Measurements from ENCODE around the gene RDH5.

RDH5 gene, protein sequence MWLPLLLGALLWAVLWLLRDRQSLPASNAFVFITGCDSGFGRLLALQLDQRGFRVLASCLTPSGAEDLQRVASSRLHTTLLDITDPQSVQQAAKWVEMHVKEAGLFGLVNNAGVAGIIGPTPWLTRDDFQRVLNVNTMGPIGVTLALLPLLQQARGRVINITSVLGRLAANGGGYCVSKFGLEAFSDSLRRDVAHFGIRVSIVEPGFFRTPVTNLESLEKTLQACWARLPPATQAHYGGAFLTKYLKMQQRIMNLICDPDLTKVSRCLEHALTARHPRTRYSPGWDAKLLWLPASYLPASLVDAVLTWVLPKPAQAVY

DNA sequence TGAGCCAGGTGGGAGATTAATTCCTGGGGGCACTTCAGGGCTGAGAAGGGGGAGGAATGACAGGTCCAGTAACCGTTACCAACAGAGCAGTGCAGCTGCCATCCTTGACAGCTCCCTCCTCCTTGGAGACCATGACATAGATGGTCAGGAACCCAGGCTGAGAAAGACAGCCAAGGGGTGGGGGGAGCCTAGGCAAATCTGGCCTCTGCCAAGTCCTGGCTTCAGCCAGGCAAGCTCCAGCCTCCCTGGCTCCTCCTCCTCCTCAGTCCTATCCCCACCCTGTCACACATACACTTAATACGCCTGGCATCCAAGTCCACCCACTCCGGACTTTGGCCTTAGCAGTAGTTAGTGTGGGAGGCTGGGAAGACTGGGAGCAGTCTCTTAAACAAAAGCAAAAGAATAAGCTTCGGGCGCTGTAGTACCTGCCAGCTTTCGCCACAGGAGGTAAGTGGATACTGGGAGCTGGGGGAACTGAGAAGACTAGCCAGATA, at the start of gene RDH5:
Gene RDH5 (plus strand): TSS at position 323 of the 494 bp plus-strand sequence. CDS start 792 bp downstream, outside the sequence.
- DNase-seq (ENCODE audit: low spot score) = no peak
- FAIRE-seq = no peak

DNA sequence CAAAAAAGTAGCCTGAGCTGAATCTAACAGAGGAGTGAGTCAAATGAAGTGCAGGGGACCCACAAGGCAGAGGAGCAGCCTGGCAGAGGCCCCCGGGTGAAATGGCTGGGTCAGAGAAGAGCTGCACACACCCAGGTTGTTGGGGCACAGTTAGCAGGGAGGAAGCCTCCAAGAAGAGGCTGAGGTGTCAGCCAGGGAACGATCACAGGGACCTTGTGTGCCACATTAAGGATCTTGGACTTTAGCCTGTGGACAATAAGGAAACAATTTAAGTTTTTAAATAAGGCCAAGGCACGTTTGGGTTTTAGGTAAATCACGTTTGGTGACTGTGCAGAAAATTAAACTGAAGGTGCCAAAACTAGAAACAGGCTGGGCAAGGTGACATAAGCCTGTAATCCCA, 48.4 kb upstream of the RDH5 start:
- no peak for FAIRE-seq
- DNase-seq (ENCODE audit: low spot score) = no peak

DNA sequence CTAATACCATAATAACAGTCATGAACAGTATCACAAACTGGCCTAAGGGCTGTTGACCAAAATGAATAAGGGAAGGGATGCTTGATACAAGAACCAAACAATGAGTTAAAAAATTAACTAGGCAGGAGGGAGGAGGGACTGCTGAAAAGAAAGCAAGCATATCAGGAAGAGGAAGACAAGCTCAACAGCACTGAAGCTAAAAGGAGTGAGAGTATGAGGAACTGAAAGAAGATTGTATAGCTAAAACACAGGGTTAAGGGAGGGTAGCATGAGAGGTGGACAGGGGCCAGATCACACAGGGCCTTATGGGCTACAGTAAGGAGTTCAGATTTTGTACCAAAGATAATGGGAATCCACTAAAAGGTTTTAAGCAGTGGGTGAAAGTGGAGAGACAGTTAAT, 46.6 kb upstream of the RDH5 start:
- FAIRE-seq (no peak), DNase-seq (ENCODE audit: low spot score) (no peak)

DNA sequence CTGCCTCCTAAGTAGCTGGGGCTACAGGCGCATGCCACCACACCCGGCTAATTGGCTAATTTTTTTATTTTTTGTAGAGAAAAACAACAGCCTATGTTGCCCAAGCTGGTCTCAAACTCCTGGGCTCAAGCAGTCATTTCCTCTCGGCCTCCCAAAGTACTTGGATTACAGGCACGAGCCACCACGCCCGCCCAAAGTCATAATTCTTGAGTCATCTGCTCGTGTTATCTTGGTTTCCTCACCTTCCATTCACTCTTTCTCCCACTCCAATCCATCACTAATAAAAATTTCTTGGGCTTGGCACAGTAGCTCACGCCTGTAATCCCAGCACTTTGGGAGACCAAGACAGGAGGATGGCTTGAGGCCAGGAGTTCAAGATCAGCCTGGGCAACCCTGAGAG, 44.5 kb upstream of the RDH5 start:
- no peak for DNase-seq (ENCODE audit: low spot score)
- no peak for FAIRE-seq

DNA sequence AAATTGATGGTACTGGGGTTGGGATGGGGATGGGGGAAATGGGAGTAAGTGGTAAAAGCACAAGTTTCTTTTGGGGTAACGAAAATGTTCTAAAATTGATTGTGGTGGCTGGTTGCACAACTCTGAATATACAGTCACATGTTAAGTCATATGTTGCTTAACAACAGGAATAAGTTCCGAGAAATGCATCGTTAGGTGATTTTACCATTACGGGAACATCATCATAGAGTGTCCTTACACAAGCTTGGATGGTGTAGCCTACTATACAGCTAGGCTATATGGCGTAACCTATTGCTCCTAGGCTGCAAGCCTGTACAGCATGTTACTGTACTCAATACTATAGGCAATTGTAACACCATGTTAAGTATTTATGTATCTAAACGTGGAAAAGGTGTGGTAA, 43.5 kb upstream of the RDH5 start:
- DNase-seq (ENCODE audit: low spot score) = no peak
- no peak for FAIRE-seq

DNA sequence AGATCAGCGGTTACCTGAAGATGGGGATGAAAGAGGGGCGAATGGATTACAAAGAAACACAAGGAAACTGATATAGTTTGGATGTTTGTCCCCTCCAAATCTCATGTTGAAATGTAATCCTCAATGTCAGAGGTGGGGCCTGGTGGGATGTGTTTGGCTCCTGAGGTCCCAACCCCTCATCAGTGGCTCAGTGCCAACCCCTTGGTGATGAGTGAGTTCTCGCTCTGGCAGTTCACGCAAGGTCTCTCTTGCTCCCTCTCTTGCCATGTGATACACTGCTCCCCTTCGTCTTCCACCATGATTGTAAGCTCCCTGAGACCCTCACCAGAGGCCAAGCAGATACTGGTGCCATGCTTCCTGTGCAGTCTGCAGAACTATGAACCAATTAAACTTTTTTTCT, 40.5 kb upstream of the RDH5 start:
- DNase-seq (ENCODE audit: low spot score) (no peak), FAIRE-seq (no peak)

DNA sequence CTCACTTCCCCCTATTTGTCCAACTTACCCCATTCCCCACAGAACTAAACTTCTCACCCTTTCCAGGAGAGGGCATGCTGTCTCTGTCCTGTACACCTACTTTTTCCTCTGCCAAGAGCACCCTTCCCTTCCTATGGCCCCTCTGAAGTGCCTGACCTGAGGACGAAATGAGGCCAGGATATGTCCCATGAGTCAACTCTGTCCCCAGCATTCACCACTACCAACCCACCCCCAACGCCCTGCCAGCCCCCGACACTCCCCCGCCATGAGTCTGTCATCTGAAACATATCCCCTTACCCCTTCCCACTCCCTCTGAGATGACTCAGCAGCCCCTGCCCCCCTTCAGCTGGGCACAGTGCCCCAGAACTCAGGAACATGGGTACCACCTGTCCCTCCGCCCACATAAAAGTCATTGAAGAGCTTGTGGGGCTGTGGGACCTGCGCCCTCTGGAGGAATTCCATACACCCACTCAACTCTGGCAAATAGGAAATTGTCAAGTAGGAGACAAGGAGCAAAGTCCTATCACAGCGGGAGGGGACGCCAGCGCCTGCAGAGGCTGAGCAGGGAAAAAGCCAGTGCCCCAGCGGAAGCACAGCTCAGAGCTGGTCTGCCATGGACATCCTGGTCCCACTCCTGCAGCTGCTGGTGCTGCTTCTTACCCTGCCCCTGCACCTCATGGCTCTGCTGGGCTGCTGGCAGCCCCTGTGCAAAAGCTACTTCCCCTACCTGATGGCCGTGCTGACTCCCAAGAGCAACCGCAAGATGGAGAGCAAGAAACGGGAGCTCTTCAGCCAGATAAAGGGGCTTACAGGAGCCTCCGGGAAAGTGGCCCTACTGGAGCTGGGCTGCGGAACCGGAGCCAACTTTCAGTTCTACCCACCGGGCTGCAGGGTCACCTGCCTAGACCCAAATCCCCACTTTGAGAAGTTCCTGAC, 38.8 kb upstream of the RDH5 start:
- DNase-seq (ENCODE audit: low spot score) (peak; percentile 86), FAIRE-seq (no peak)

DNA sequence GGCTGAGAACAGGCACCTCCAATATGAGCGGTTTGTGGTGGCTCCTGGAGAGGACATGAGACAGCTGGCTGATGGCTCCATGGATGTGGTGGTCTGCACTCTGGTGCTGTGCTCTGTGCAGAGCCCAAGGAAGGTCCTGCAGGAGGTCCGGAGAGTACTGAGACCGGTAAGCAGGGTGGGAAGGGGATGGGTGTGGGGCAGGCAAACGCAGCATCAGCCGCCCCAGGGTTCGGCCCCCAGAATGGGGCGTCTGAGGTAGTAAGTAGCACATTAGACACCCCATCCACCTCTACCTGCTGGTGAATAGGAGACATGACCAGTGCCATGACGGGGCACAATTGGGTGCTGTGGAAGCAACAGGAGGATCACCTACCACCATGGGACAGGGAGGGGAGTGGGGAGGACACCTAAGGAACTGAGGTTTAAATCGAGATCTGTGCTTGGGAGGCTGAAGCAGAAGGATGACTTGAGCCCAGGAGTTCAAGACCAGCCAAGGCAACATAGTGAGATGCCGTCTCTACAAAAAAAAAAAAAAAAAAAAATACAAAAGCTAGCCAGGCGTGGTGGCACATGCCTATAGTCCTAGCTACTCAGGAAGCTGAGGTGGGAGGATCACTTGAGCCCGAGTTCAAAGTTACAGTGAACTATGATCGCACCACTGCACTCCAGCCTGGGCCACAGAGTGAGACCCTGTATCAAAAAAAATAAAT, 38.0 kb upstream of the RDH5 start:
- DNase-seq (ENCODE audit: low spot score) (no peak), FAIRE-seq (no peak)

DNA sequence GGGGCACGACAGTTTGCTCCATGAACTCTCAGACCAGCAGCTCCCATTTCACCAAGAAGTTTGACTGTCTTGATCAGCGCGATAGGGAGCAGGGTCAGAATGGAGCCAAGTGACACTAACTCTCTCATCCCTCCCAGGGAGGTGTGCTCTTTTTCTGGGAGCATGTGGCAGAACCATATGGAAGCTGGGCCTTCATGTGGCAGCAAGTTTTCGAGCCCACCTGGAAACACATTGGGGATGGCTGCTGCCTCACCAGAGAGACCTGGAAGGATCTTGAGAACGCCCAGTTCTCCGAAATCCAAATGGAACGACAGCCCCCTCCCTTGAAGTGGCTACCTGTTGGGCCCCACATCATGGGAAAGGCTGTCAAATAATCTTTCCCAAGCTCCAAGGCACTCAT, 36.5 kb upstream of the RDH5 start:
- FAIRE-seq (no peak), DNase-seq (ENCODE audit: low spot score) (no peak)

DNA sequence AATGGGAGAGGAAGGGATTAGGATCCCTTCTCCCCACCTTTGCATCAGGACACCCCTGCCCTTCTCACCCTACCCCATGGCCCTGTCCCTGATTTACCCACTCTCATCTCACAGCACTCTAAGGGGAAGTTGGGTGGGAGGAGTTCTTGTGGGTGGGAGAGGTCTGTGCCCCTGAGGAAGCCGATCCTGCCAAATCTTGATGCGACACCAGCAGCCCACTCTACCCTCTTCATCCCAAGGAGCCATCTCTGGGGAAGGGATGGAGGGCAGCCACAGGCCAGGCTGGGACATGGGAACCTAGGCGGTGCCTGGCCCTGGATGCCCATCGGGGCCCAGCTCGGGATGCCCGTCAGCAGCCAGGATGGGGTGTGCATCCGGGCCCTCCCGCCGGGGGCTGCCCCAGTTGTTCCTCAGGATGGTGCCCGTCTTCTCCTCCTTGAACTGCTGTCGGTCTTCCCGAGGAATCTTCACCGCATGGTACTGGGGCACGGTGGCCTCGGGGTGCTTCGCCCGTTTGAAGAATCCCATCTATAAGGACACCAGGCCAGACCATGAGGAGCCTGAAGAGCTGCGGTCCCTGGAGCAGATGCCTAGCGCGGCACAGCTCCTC, 35.3 kb upstream of the RDH5 start:
- DNase-seq (ENCODE audit: low spot score) (no peak), FAIRE-seq (no peak)

DNA sequence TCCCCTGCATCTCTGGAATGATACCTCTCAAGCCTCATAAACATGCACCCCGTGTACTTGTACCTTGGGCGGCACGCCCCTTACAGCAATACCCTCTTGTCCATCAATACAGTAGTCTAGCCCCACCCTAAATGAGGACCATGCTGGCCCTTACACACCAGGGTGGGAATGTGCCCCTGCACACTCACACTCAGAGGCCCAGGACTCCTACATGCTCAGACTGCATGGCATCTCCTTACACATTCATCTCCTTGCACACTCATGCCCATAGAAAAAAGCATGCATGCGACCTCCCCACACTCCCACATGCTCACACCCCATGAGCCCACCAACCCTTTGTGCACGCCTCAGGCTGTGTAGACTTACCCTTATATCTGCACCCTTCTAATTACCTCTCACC, 34.5 kb upstream of the RDH5 start:
- DNase-seq (ENCODE audit: low spot score) (no peak), FAIRE-seq (no peak)

DNA sequence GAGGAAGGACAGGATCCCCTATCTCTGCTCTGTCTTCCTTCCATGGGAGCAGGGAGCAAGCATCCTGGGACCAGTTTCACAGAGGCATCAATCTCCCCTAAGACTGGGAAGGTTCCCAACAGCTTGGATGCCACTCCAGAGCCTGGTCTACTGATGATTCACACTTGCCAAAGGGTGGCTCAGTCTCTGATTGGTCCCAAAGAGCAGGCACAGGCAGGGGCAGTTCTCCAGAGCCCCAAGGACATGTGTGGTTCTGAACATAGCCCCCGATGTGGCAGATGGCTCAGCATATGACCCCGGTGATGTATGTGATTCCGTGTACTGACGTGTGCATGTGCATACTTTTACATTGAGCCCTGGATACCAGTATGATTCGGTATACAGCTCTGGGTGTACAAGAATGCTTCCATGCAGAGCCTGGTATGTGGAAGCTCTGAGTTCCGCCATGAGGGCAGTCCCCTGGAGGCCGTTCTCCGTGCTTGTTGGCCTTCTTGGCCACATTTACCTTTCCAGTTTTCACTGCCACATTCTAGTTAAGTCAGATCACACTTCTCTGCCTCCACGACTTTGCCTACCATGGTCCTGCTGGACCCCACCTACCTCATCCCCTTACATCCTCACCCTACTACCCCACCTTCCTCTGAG, 33.7 kb upstream of the RDH5 start:
- DNase-seq (ENCODE audit: low spot score) (no peak), FAIRE-seq (no peak)

DNA sequence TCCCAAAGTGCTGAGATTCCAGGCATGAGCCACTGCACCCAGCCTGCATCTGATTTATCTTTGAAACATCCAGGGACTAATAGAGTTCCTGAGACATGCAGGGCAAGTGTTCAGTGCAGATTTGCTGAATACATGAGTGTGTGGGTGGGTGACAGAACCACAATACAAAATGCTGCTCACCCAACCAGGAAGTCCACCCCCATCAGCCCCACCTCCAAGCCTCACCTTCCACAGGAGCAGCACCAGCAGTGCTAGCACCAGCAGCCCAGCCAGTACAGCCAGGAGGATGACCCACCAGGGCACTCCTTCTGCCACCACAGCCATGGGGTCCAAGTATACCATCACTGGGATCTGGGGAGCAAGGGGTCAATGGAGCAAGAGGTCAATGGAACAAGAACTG, 32.4 kb upstream of the RDH5 start:
- FAIRE-seq = no peak
- no peak for DNase-seq (ENCODE audit: low spot score)

DNA sequence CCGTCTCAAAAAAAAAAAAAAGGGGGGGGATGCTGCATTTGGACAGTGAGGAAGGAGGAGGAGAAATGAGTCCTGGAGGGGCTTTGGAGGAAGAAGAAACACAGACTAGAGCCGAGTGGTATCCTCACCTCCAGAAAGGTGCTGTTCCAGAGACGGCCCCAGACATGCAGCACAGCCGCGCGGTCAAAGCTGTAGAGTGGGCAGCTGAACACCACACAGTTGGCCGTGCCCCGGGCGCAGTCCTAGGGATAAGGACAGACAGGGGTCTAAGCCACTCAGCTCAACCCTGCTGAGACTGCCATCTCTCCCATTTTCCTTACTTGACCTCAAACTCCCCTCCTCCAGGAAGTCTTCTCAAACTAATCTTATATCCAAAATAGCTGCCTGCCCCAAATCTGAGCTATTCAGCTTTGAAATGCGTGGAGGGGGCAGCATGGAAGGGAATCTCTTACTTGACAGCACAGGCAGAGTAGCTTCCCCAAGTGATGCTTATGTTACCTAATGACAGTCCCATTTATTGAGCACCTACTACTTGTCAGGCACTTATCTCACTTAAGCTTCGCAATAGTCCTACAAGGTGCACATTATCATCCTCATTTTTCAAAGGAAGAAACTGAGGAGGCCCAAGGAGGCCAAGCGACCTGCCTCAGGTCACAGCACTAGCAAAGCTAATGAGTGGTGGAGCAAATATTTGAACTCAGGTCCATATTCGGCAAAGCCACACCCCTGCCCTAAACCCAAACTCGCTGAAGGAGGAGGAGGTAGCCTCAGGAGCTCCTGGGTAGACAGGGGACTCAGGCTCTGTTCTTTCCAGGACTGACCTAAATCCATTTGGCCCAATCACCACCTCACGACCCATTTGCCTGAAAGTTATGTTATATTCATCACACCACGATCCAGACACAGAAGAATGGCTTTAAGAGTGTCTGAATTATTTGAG, 31.2 kb upstream of the RDH5 start:
- FAIRE-seq = no peak
- no peak for DNase-seq (ENCODE audit: low spot score)

DNA sequence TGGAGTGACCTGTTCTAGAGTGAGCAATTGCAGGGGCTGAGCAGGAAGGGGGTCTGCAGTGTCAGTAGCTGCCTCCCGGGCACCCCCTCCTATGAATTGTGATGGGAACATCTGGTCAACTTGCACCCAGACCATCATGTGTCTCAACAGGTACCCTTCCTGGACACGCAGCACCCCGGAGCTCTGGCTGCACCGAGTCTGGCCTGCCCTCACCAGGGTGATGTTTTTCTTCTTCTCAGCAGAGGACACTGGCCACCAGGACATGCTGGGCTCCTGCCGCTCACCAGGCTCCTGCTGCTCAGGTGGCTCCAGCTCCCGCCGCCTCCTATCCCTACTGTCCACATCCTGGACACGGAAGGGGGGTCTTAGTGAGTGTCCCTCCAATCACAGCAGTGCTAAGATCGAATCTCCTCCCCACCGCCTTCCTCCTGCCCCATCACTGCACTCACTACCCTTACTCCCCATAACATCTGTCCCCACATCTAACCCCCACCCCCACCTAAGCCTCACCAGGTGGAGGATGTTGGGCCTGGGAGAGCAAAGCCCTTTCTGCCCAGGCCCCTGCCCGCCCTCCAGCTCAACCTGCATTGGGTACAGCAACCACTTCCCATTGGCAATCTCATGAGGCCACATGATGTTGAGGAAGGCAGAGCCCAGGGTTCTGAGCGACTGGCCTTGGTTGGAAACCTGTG, 27.4 kb upstream of the RDH5 start:
- no peak for FAIRE-seq
- no peak for DNase-seq (ENCODE audit: low spot score)

DNA sequence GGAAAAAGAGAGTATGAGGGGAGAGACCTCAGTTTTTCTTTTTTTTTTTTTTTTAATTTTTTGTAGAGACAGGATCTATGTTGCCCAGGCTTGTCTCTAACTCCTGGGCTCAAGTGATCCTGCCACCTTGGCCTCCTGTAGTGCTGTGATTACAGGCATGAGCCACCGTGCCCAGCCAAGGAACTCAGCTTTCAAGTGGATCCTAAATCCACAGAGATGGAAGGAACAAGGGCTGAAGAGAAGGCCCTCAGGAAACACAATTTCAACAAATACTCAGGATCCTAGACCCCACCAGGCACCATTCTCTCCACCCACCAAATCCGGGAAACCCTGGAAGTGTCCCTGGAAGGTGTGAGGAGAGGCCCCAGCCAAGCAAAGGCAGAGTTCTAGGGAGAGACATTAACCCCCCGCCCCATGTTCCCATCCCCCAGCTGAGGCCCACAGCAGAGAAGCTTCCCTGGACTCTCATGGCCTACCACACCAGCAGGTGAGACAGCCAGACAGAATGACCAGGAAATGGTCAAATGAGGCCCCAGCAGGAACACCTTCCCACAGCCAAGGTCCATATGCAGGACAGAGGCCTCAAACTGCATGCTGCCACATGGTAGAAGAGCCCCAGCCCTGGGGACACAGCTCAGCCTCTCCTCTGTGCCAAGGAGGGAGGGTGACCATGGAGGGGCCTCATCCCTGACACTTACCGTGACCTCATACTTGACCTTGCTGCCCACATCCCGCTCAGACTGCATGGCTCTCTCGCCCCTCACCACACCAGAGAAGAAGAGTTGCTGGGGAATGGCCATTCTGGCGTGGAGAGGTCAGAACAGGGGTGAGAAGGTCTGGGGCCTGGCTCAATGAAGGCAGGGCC, 26.6 kb upstream of the RDH5 start:
- FAIRE-seq (no peak), DNase-seq (ENCODE audit: low spot score) (no peak)

DNA sequence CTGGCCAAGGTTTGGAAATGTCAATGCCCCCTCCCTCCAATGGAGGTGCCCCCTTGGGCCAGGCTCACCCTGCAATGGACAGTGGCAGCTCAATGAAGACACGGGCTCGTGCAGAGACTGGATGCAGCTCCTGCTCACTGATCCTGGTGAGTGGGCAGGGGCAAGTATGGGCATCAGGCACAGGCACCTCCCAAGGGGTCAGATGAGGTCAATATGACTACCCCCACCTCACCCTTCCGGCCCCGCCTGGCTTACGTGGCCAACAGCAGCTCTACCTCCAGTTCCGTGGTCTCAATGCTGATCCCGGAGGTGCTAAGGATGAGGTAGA, 26.0 kb upstream of the RDH5 start:
- DNase-seq (ENCODE audit: low spot score) (no peak), FAIRE-seq (no peak)

DNA sequence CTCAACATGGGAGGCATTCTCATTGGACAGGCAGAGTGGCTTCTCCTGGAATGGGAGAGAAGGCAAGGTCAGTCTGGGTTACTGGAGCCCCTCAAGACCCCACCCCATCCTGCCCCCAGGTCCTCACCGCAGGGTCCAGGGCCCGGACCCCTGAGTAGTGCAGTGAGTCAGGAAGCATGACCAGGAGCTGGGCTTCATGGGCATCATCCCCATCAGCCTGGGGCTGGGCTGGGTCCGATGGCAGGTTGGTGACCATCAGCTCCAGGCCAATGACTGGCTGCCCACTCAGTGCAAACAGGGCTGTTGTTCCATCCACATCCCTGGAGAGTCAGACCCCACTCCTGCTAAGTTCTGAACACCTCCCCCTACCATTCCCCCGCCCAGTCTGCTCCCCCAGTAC, 25.5 kb upstream of the RDH5 start:
- DNase-seq (ENCODE audit: low spot score) = no peak
- no peak for FAIRE-seq
